ENCODE data around the gene RGPD8. TPM values are rescaled to one million over a fixed set of nuclear protein-coding genes. Genes with fewer than 3 reads are reported as not detected.

Gene RGPD8
- total RNA-seq, 2 experiments from 2014 or later = 4.1 to 4.2 TPM

- Mint-ChIP-seq H3K27ac (no peak overlapping the region), H3K9me3 (no peaks in the 10 kb centered on the region), H3K36me3 (ENCODE audit: low read depth) (no peaks in the 10 kb centered on the region), H3K27me3 (peaks cover 4% of the 10 kb centered on the region), H3K4me3 (no peak overlapping the region), H3K4me1 (peaks cover 10% of the 10 kb centered on the region)
- ChIA-PET CTCF (no interaction called here), POLR2A (no interaction called here)
- DNase-seq = no peak
Observed at GRCh38 chr2:112340475-112341267, 92.8 kb downstream of the RGPD8 start.

- CTCF ChIA-PET = no interaction called here
- no peak for DNase-seq
- Mint-ChIP-seq H3K4me3 (no peak overlapping the region), H3K36me3 (ENCODE audit: low read depth) (no peaks in the 10 kb centered on the region), H3K27me3 (peaks cover 4% of the 10 kb centered on the region), H3K9me3 (no peaks in the 10 kb centered on the region), H3K27ac (no peak overlapping the region), H3K4me1 (peaks cover 10% of the 10 kb centered on the region)
- POLR2A ChIA-PET = no interaction called here
Observed at GRCh38 chr2:112339986-112340385, 93.5 kb downstream of the RGPD8 start.

DNA sequence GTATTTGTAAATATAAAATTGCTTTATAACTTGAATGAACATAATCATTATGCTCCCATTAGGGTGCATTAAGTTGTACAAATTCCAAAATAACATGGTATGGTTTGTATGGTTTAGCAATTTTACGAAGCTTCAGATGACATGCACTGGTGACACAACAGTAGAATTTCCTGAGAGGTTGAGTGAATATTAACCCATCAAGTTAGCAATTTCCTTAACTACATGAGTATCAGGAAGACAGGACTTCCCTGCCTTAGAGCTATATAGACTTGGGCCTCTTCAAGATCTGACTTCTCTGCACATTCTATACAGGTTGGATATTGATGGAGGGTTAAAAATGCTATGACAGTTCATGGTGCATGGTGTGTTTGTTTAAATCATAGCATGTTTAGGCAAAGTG is 97.8 kb downstream of the RGPD8 start:
- H3K9me3 Mint-ChIP-seq = no peaks in the 10 kb centered on the region
- no peak for DNase-seq
- ChIA-PET CTCF (interaction anchor here (1.3 kb wide), 1 partner anchor 47 kb away, joined by 3 read pairs; no protein-coding TSS in a partner anchor), POLR2A (no interaction called here)
- no peak overlapping the region for H3K4me3 Mint-ChIP-seq
- no peaks in the 10 kb centered on the region for H3K4me1 Mint-ChIP-seq
- no peak overlapping the region for H3K27ac Mint-ChIP-seq
- H3K27me3 Mint-ChIP-seq = no peaks in the 10 kb centered on the region
- H3K36me3 Mint-ChIP-seq (ENCODE audit: low read depth) = peaks cover 6% of the 10 kb centered on the region

- Mint-ChIP-seq H3K27ac (no peak overlapping the region), H3K9me3 (no peaks in the 10 kb centered on the region), H3K27me3 (no peaks in the 10 kb centered on the region), H3K4me3 (no peak overlapping the region), H3K4me1 (no peaks in the 10 kb centered on the region), H3K36me3 (ENCODE audit: low read depth) (peaks cover 11% of the 10 kb centered on the region)
- CTCF ChIA-PET = interaction anchor here (0.6 kb wide), 1 partner anchor 171 kb away, joined by 4 read pairs; no protein-coding TSS in a partner anchor
- DNase-seq = no peak
- POLR2A ChIA-PET = no interaction called here
Observed at GRCh38 chr2:112332123-112332696, 101.2 kb downstream of the RGPD8 start.

DNA sequence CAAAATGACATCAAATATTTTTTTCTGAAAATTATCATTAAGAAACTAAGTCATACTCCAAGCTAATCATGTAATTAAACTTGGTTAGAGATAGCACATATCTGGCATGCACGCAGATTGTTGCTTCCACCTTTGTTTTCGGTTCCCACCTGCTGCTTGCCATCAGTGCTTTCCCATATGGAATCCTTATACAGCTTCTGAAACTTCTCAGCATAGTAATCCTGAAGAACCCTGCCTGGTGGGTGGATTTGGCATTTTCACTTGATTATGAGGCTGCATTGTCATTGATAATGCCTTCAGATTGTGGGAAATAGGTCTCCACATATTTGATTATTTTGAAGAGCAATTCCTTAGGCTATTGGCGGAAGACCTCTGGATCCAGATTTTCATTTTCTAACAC is 110.5 kb downstream of the RGPD8 start:
- H3K27ac Mint-ChIP-seq = no peak overlapping the region
- H3K4me3 Mint-ChIP-seq = no peak overlapping the region
- H3K36me3 Mint-ChIP-seq (ENCODE audit: low read depth) = peaks cover 18% of the 10 kb centered on the region
- DNase-seq = no peak
- H3K27me3 Mint-ChIP-seq = no peaks in the 10 kb centered on the region
- ChIA-PET CTCF (no interaction called here), POLR2A (no interaction called here)
- no peaks in the 10 kb centered on the region for H3K9me3 Mint-ChIP-seq
- no peaks in the 10 kb centered on the region for H3K4me1 Mint-ChIP-seq

GRCh38 chr2:112321375-112322320 is 111.8 kb downstream of the RGPD8 start:
- ChIA-PET CTCF (no interaction called here), POLR2A (no interaction called here)
- no peak for DNase-seq
- Mint-ChIP-seq H3K4me3 (no peak overlapping the region), H3K27me3 (no peaks in the 10 kb centered on the region), H3K36me3 (ENCODE audit: low read depth) (peaks cover 15% of the 10 kb centered on the region), H3K4me1 (no peaks in the 10 kb centered on the region), H3K27ac (no peak overlapping the region), H3K9me3 (no peaks in the 10 kb centered on the region)

Other genes with a start within 250 kb of the RGPD8 start
- 10 to 100 TPM; 18.0 to 19.3 TPM for gene ZC3H8, start 178.6 kb downstream of the RGPD8 start, total RNA-seq
- gene ZC3H6, start 158.0 kb downstream of the RGPD8 start, total RNA-seq = 10 to 100 TPM; 14.0 to 14.8 TPM
- 10 to 100 TPM; 38.5 to 38.6 TPM for gene TTL, start 48.5 kb upstream of the RGPD8 start, total RNA-seq
- gene POLR1B, start 108.8 kb upstream of the RGPD8 start, total RNA-seq = 10 to 100 TPM; 34.6 to 35.2 TPM
- 10 to 100 TPM; 33.5 to 33.6 TPM for gene CHCHD5, start 151.0 kb upstream of the RGPD8 start, total RNA-seq
- 100 to 1,000 TPM; 165 to 167 TPM for gene SLC20A1, start 212.3 kb upstream of the RGPD8 start, total RNA-seq